Measurements from ENCODE around the gene IKBIP.

IKBIP gene

GRCh38 chr12:98684199-98684598, 39.6 kb upstream of the IKBIP start:
- no peak for ATAC-seq (ENCODE audit: insufficient read depth, low read depth)
- H3K9me3 ChIP-seq (ENCODE audit: insufficient read depth, low read length, severe bottlenecking) = no peaks in the 10 kb centered on the region
- no peak for DNase-seq
- no peak overlapping the region for H2AFZ ChIP-seq (ENCODE audit: low read depth, low read length)
- H3K27ac ChIP-seq (ENCODE audit: low read length) = no peak overlapping the region
- no peaks in the 10 kb centered on the region for H3K27me3 ChIP-seq (ENCODE audit: insufficient read depth, low read length, poor library complexity)
- H3K79me2 ChIP-seq (ENCODE audit: insufficient read depth, low read length) = no peaks in the 10 kb centered on the region
- H4K20me1 ChIP-seq (ENCODE audit: insufficient read depth, low read length) = no peaks in the 10 kb centered on the region
- TF ChIP-seq EZH2 (IDR thresholded peaks at IDR 0.05; ENCODE audit: borderline replicate concordance, low read depth, low read length, severe bottlenecking) (no peak), CTCF (IDR thresholded peaks at IDR 0.05; ENCODE audit: borderline replicate concordance, extremely low read depth, low read length, poor library complexity, severe bottlenecking) (no peak)
- H3K4me2 ChIP-seq (ENCODE audit: insufficient read depth, low read length) = no peak overlapping the region
- no peak overlapping the region for H3K4me3 ChIP-seq (ENCODE audit: low read depth in 1 of 2, low read length in 2 of 2)
- no peak overlapping the region for H3K9ac ChIP-seq (ENCODE audit: low read depth, low read length)
- H3K4me1 ChIP-seq (ENCODE audit: insufficient read depth, low read length) = no peaks in the 10 kb centered on the region
- H3K36me3 ChIP-seq (ENCODE audit: insufficient read depth, low read length) = peaks cover 64% of the 10 kb centered on the region

DNA sequence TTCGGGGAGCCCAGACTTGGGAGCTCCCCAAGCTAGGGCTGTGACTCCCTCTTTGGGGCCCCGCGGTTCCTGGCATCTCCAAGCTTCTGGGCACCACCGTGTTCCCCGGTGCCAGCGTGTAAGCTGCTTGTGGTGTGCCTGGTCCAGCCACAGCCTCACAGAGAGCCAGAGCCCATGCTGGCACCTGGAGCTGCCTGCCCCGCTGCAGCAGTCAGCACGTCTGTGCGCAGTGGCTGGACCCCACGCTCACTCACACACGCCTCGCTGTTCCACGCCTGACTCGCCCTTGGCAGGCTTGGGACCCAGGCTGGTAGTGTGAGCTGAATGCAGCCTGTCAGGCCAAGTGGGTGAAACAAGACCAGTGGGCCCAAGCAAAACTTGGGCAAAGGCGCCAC, 35.0 kb upstream of the IKBIP start:
- DNase-seq (no peak), ATAC-seq (ENCODE audit: insufficient read depth, low read depth) (no peak)
- peaks cover 62% of the 10 kb centered on the region for H3K36me3 ChIP-seq (ENCODE audit: insufficient read depth, low read length)
- H3K9me3 ChIP-seq (ENCODE audit: insufficient read depth, low read length, severe bottlenecking) = no peaks in the 10 kb centered on the region
- H2AFZ ChIP-seq (ENCODE audit: low read depth, low read length) = no peak overlapping the region
- no peak overlapping the region for H3K4me2 ChIP-seq (ENCODE audit: insufficient read depth, low read length)
- H3K4me1 ChIP-seq (ENCODE audit: insufficient read depth, low read length) = no peaks in the 10 kb centered on the region
- no peak for TF ChIP-seq EZH2 (IDR thresholded peaks at IDR 0.05; ENCODE audit: borderline replicate concordance, low read depth, low read length, severe bottlenecking)
- no peak for TF ChIP-seq CTCF (IDR thresholded peaks at IDR 0.05; ENCODE audit: borderline replicate concordance, extremely low read depth, low read length, poor library complexity, severe bottlenecking)
- H3K27ac ChIP-seq (ENCODE audit: low read length) = no peak overlapping the region
- no peak overlapping the region for H3K9ac ChIP-seq (ENCODE audit: low read depth, low read length)
- H3K4me3 ChIP-seq (ENCODE audit: low read depth in 1 of 2, low read length in 2 of 2) = no peak overlapping the region
- H4K20me1 ChIP-seq (ENCODE audit: insufficient read depth, low read length) = no peaks in the 10 kb centered on the region
- H3K79me2 ChIP-seq (ENCODE audit: insufficient read depth, low read length) = no peaks in the 10 kb centered on the region
- H3K27me3 ChIP-seq (ENCODE audit: insufficient read depth, low read length, poor library complexity) = no peaks in the 10 kb centered on the region

- Histone ChIP-seq H3K36me3 (ENCODE audit: insufficient read depth, low read length) (peaks cover 62% of the 10 kb centered on the region), H3K4me2 (ENCODE audit: insufficient read depth, low read length) (no peak overlapping the region), H3K9me3 (ENCODE audit: insufficient read depth, low read length, severe bottlenecking) (no peaks in the 10 kb centered on the region), H4K20me1 (ENCODE audit: insufficient read depth, low read length) (no peaks in the 10 kb centered on the region), H2AFZ (ENCODE audit: low read depth, low read length) (no peak overlapping the region), H3K27me3 (ENCODE audit: insufficient read depth, low read length, poor library complexity) (no peaks in the 10 kb centered on the region), H3K4me3 (ENCODE audit: low read depth in 1 of 2, low read length in 2 of 2) (no peak overlapping the region), H3K4me1 (ENCODE audit: insufficient read depth, low read length) (no peaks in the 10 kb centered on the region), H3K27ac (ENCODE audit: low read length) (no peak overlapping the region), H3K9ac (ENCODE audit: low read depth, low read length) (no peak overlapping the region), H3K79me2 (ENCODE audit: insufficient read depth, low read length) (no peaks in the 10 kb centered on the region)
- DNase-seq (no peak), ATAC-seq (ENCODE audit: insufficient read depth, low read depth) (no peak)
- TF ChIP-seq CTCF (IDR thresholded peaks at IDR 0.05; ENCODE audit: borderline replicate concordance, extremely low read depth, low read length, poor library complexity, severe bottlenecking) (no peak), EZH2 (IDR thresholded peaks at IDR 0.05; ENCODE audit: borderline replicate concordance, low read depth, low read length, severe bottlenecking) (no peak)
Observed at GRCh38 chr12:98678946-98679610, 34.5 kb upstream of the IKBIP start.

All from DND-41 (cell line).